ENCODE data around the gene TMEM97.

TMEM97 gene

GRCh38 chr17:28363776-28364650 is 45.0 kb downstream of the TMEM97 start:
- POLR2A ChIA-PET = interaction anchor here (0.8 to 2.3 kb wide), 3 partner anchors 11 to 41 kb away, joined by 3 to 9 read pairs (median 4); partner anchors contain the start of genes IFT20 and TNFAIP1
- TF ChIP-seq ZNF548 (tag by site-specific recombination; IDR thresholded peaks at IDR 0.05) = no peak
- no peak for TF ChIP-seq ZNF423 (tag by site-specific recombination; IDR thresholded peaks at IDR 0.05)
- TF ChIP-seq KLF17 (tag by site-specific recombination; IDR thresholded peaks at IDR 0.05) = no peak
- TF ChIP-seq ZNF510 (tag by site-specific recombination; IDR thresholded peaks at IDR 0.05; ENCODE audit: insufficient replicate concordance) = no peak
- no peak for TF ChIP-seq ZNF174 (tag by site-specific recombination; IDR thresholded peaks at IDR 0.05)
- no peak for TF ChIP-seq ZNF555 (tag by site-specific recombination; conservative IDR thresholded peaks at IDR 0.05)
- no peak for TF ChIP-seq ZSCAN30 (tag by site-specific recombination; IDR thresholded peaks at IDR 0.05)
- TF ChIP-seq ZNF132 (tag by site-specific recombination; IDR thresholded peaks at IDR 0.05; ENCODE audit: borderline replicate concordance) = no peak
- no peak for TF ChIP-seq ZSCAN18 (tag by site-specific recombination; IDR thresholded peaks at IDR 0.05)
- no peak for TF ChIP-seq YY1 (tag by site-specific recombination; IDR thresholded peaks at IDR 0.05)
- TF ChIP-seq ZNF544 (tag by site-specific recombination; IDR thresholded peaks at IDR 0.05) = no peak
- TF ChIP-seq ZNF157 (tag by site-specific recombination; IDR thresholded peaks at IDR 0.05) = no peak
- TF ChIP-seq ZFP41 (tag by site-specific recombination; IDR thresholded peaks at IDR 0.05; ENCODE audit: borderline replicate concordance) = no peak
- TF ChIP-seq ZNF155 (tag by site-specific recombination; IDR thresholded peaks at IDR 0.05) = no peak
- no peak for TF ChIP-seq SCRT2 (tag by site-specific recombination; IDR thresholded peaks at IDR 0.05)
- TF ChIP-seq ZNF701 (tag by site-specific recombination; IDR thresholded peaks at IDR 0.05) = no peak
- TF ChIP-seq PBX3 (CRISPR knock-in tag; IDR thresholded peaks at IDR 0.05) = no peak
- no peak overlapping the region for H3K4me3 ChIP-seq (ENCODE audit: low read depth, low read length)
- H3K9me3 ChIP-seq (ENCODE audit: control insufficient read depth, insufficient read depth, low read depth, low read length) = no peaks in the 10 kb centered on the region
- H3K4me1 ChIP-seq (ENCODE audit: control insufficient read depth, insufficient read depth, low read length) = no peaks in the 10 kb centered on the region
- CTCF ChIA-PET = interaction anchor here (0.6 kb wide), 2 partner anchors 112 to 131 kb away, joined by 3 read pairs; no protein-coding TSS in a partner anchor
- H3K27ac ChIP-seq (ENCODE audit: extremely low read depth, low read depth, low read length) = no peak overlapping the region
- H3K36me3 ChIP-seq (ENCODE audit: control insufficient read depth in 2 of 2, insufficient read depth in 1 of 2, low read length in 2 of 2) = peaks cover 28 to 61% of the 10 kb centered on the region in 2 experiments

- Histone ChIP-seq H3K36me3 (ENCODE audit: control insufficient read depth in 2 of 2, insufficient read depth in 1 of 2, low read length in 2 of 2) (peaks cover 23 to 55% of the 10 kb centered on the region in 2 experiments), H3K4me1 (ENCODE audit: control insufficient read depth, insufficient read depth, low read length) (no peaks in the 10 kb centered on the region), H3K4me3 (ENCODE audit: low read depth, low read length) (no peak within 1 kb of the TSS), H3K9me3 (ENCODE audit: control insufficient read depth, insufficient read depth, low read depth, low read length) (no peaks in the 10 kb centered on the region), H3K27ac (ENCODE audit: extremely low read depth, low read depth, low read length) (no peak within 1 kb of the TSS)
- ChIA-PET CTCF (interaction anchor here (0.6 kb wide), 3 partner anchors 113 to 533 kb away, joined by 3 to 4 read pairs (median 3); no protein-coding TSS in a partner anchor), POLR2A (interaction anchor here (0.8 to 2.3 kb wide), 3 partner anchors 10 to 40 kb away, joined by 3 to 9 read pairs (median 4); partner anchors contain the start of genes IFT20 and TNFAIP1)
- TF ChIP-seq ZNF791 (tag by site-specific recombination; IDR thresholded peaks at IDR 0.05) (no peak), ZNF24 (tag by site-specific recombination; IDR thresholded peaks at IDR 0.05) (no peak), ZNF280D (tag by site-specific recombination; IDR thresholded peaks at IDR 0.05) (no peak), ZNF133 (tag by site-specific recombination; IDR thresholded peaks at IDR 0.05) (no peak), EGR2 (tag by site-specific recombination; IDR thresholded peaks at IDR 0.05; ENCODE audit: low read depth) (no peak), KLF7 (tag by site-specific recombination; IDR thresholded peaks at IDR 0.05; ENCODE audit: borderline replicate concordance) (no peak), OVOL3 (tag by site-specific recombination; IDR thresholded peaks at IDR 0.05) (no peak)
Observed at GRCh38 chr17:28364665-28365363, 45.8 kb downstream of the TMEM97 start, which contains the start of gene SEBOX. SEBOX (minus strand) TSS chr17:28365199; CDS start chr17:28365151, 48 bp downstream.
